GM23338 (cell line): ENCODE results near the gene GHRL. TPM values are rescaled to one million over a fixed set of nuclear protein-coding genes. Genes with fewer than 3 reads are reported as not detected.

Experiments used
- ATAC-seq: fragments of 200-7000 bp; cut with Tn5 transposase; 3 replicates; pipeline ENCODE4 v1.9.1; 2020
- DNase-seq: peaks from one replicate; pipeline ENCODE4 v3.0.0-alpha.2; 2015; ENCODE audit warnings: low spot score
- H2AFZ ChIP-seq: fragments of 200-600 bp; sonication (generic); 2 replicates; pipeline ENCODE4 v1.8.0; 2016; ENCODE audit warnings: antibody characterized with exemption, mild to moderate bottlenecking, moderate library complexity
- H3F3A ChIP-seq: fragments of 200-600 bp; sonication (generic); replicated peaks from 2 replicates; pipeline ENCODE4 v1.8.0; 2017; ENCODE audit warnings: antibody characterized with exemption, mixed run types, low read depth
- H3K27ac ChIP-seq: fragments of 200-600 bp; sonication (generic); 2 replicates; pipeline ENCODE4 v1.6.1; 2016; ENCODE audit warnings: low read depth
- H3K27me3 ChIP-seq: fragments of 200-600 bp; sonication (generic); 2 replicates; pipeline ENCODE4 v1.8.0; 2016; ENCODE audit warnings: mild to moderate bottlenecking, mixed run types, moderate library complexity; ENCODE audit not compliant: insufficient read depth
- H3K36me3 ChIP-seq: fragments of 200-600 bp; sonication (generic); 2 replicates; pipeline ENCODE4 v1.8.0; 2016; ENCODE audit warnings: mild to moderate bottlenecking; ENCODE audit not compliant: insufficient read depth
- H3K4me1 ChIP-seq: fragments of 200-600 bp; sonication (generic); 2 replicates; pipeline ENCODE4 v1.8.0; 2016; ENCODE audit warnings: mild to moderate bottlenecking, moderate library complexity; ENCODE audit not compliant: insufficient read depth
- H3K4me2 ChIP-seq: fragments of 200-600 bp; sonication (generic); 2 replicates; pipeline ENCODE4 v1.7.1; 2017; ENCODE audit warnings: mixed run types
- H3K4me3 ChIP-seq: fragments of 200-600 bp; sonication (generic); 2 replicates; pipeline ENCODE4 v1.6.1; 2016; ENCODE audit warnings: mixed run types
- H3K79me2 ChIP-seq: fragments of 200-600 bp; sonication (generic); replicated peaks from 2 replicates; pipeline ENCODE4 v1.8.0; 2017; ENCODE audit warnings: mild to moderate bottlenecking; ENCODE audit not compliant: insufficient read depth
- H3K9me2 ChIP-seq: fragments of 200-600 bp; sonication (generic); 2 replicates; pipeline ENCODE4 v1.8.0; 2017; ENCODE audit not compliant: insufficient read depth
- H4K20me1 ChIP-seq: fragments of 200-600 bp; sonication (generic); replicated peaks from 2 replicates; pipeline ENCODE4 v1.8.0; 2017; ENCODE audit warnings: mild to moderate bottlenecking; ENCODE audit not compliant: insufficient read depth
- H3K27ac Mint-ChIP-seq: 2 replicates; pipeline ENCODE4 v1.8.0; 2020; ENCODE audit warnings: inconsistent platforms, mild to moderate bottlenecking, moderate library complexity, mixed read lengths
- H3K27me3 Mint-ChIP-seq: 3 replicates; pipeline ENCODE4 v1.8.0; 2022; ENCODE audit warnings: low read depth, mild to moderate bottlenecking, moderate library complexity, mixed read lengths, inconsistent platforms; ENCODE audit not compliant: insufficient read depth, poor library complexity
- H3K36me3 Mint-ChIP-seq: 3 replicates; pipeline ENCODE4 v1.8.0; 2021; ENCODE audit warnings: low read depth, mild to moderate bottlenecking, inconsistent platforms, moderate library complexity, mixed read lengths
- H3K4me1 Mint-ChIP-seq: 3 replicates; pipeline ENCODE4 v1.8.0; 2020; ENCODE audit warnings: mild to moderate bottlenecking, inconsistent platforms, mixed read lengths
- H3K4me3 Mint-ChIP-seq: 3 replicates; pipeline ENCODE4 v1.8.0; 2021; ENCODE audit warnings: moderate library complexity, mild to moderate bottlenecking, inconsistent platforms, mixed read lengths
- H3K9me3 Mint-ChIP-seq: 3 replicates; pipeline ENCODE4 v1.8.0; 2020; ENCODE audit warnings: moderate library complexity, mild to moderate bottlenecking, inconsistent platforms, mixed read lengths
- CREB1 ChIP-seq: fragments of 250-450 bp; sonication (Bioruptor Pico); IDR thresholded peaks from 2 replicates; pipeline ENCODE4 v1.5.0; 2020; ENCODE audit warnings: low read depth, mild to moderate bottlenecking, moderate library complexity
- EZH2 ChIP-seq: fragments of 200-600 bp; sonication (generic); IDR thresholded peaks from one replicate; pipeline ENCODE4 v1.8.0; 2017; ENCODE audit warnings: antibody characterized with exemption, mild to moderate bottlenecking, low read depth; ENCODE audit not compliant: unreplicated experiment
- EZH2phosphoT487 ChIP-seq: fragments of 200-600 bp; sonication (generic); IDR thresholded peaks from one replicate; pipeline ENCODE4 v1.8.1; 2018; ENCODE audit warnings: antibody characterized with exemption; ENCODE audit not compliant: unreplicated experiment
- JUNB ChIP-seq: IDR thresholded peaks from one replicate; pipeline ENCODE4 v1.6.1; 2016; ENCODE audit warnings: antibody characterized with exemption; ENCODE audit not compliant: unreplicated experiment
- REST ChIP-seq: IDR thresholded peaks from one replicate; pipeline ENCODE4 v1.6.1; 2018; ENCODE audit warnings: antibody characterized with exemption; ENCODE audit not compliant: unreplicated experiment
- STAT1 ChIP-seq: IDR thresholded peaks from one replicate; pipeline ENCODE4 v1.6.1; 2016; ENCODE audit warnings: antibody characterized with exemption; ENCODE audit not compliant: unreplicated experiment
- ZNF462 ChIP-seq: fragments of 250-450 bp; sonication (Bioruptor Pico); IDR thresholded peaks from 2 replicates; pipeline ENCODE4 v1.5.0; 2020; ENCODE audit warnings: mild to moderate bottlenecking, moderate library complexity
- polyA plus RNA-seq: library from polyadenylated mRNA; unstranded; fragments of >200 nt; fragmentation: Nextera tagmentation; extraction: Ambion mirVana; gene quantifications from 2 replicates; pipeline ENCODE4 v1.2.1, GENCODE V29; 2016
- total RNA-seq: library from RNA; depleted of rRNA; stranded (reverse); fragments of >200 nt; shearing (Covaris generic); gene quantifications from 2 replicates; pipeline ENCODE4 v1.2.3, GENCODE V29; 2014

Gene GHRL
- total and polyA plus RNA-seq, 2 experiments from 2014 or later: 0.78 TPM; not detected in 1

- H3K9me2 ChIP-seq: no peaks in the 10 kb centered on the region
- no peak overlapping the region for H2AFZ ChIP-seq
- peaks cover 30% of the 10 kb centered on the region for H4K20me1 ChIP-seq
- H3K79me2 ChIP-seq: peaks cover 31% of the 10 kb centered on the region
- DNase-seq (no peak), ATAC-seq (no peak)
- Mint-ChIP-seq H3K9me3 (no peaks in the 10 kb centered on the region), H3K4me1 (peaks cover 5% of the 10 kb centered on the region), H3K27me3 (peaks cover 7% of the 10 kb centered on the region), H3K4me3 (no peak overlapping the region), H3K27ac (no peak overlapping the region), H3K36me3 (peaks cover 73% of the 10 kb centered on the region)
- no peaks in the 10 kb centered on the region for H3K27me3 ChIP-seq
- H3K36me3 ChIP-seq: peaks cover 36% of the 10 kb centered on the region
- H3K4me1 ChIP-seq: no peaks in the 10 kb centered on the region
- H3F3A ChIP-seq: no peaks in the 10 kb centered on the region
- H3K4me3 ChIP-seq: no peak overlapping the region
- no peak for TF ChIP-seq CREB1 (CRISPR knock-in tag)
- TF ChIP-seq STAT1: no peak
- no peak for TF ChIP-seq EZH2
- H3K27ac ChIP-seq: no peak overlapping the region
- H3K4me2 ChIP-seq: no peak overlapping the region
Measured at GRCh38 chr3:10315771-10316344, 23.1 kb upstream of the GHRL start.

- Histone ChIP-seq H4K20me1 (peaks cover 35% of the 10 kb centered on the region), H2AFZ (no peak overlapping the region), H3K36me3 (peaks cover 42% of the 10 kb centered on the region), H3K27ac (no peak overlapping the region), H3F3A (no peaks in the 10 kb centered on the region), H3K4me3 (no peak overlapping the region), H3K9me2 (no peaks in the 10 kb centered on the region), H3K4me1 (no peaks in the 10 kb centered on the region), H3K27me3 (no peaks in the 10 kb centered on the region), H3K4me2 (no peak overlapping the region), H3K79me2 (peaks cover 24% of the 10 kb centered on the region)
- Mint-ChIP-seq H3K4me1 (peaks cover 5% of the 10 kb centered on the region), H3K4me3 (no peak overlapping the region), H3K27me3 (peaks cover 7% of the 10 kb centered on the region), H3K9me3 (no peaks in the 10 kb centered on the region), H3K36me3 (peaks cover 80% of the 10 kb centered on the region), H3K27ac (no peak overlapping the region)
- DNase-seq (no peak), ATAC-seq (no peak)
- TF ChIP-seq CREB1 (CRISPR knock-in tag) (no peak), EZH2phosphoT487 (no peak), JUNB (no peak)
Measured at GRCh38 chr3:10315101-10315500, 22.4 kb upstream of the GHRL start.

- peaks cover 37% of the 10 kb centered on the region for H3K36me3 ChIP-seq
- no peak overlapping the region for H3K4me3 Mint-ChIP-seq
- no peak overlapping the region for H3K27ac Mint-ChIP-seq
- H3K4me1 ChIP-seq: no peaks in the 10 kb centered on the region
- DNase-seq: no peak
- no peaks in the 10 kb centered on the region for H3K27me3 ChIP-seq
- no peaks in the 10 kb centered on the region; the same call in 2 of the 3 replicates for H3K9me3 Mint-ChIP-seq
- peaks cover 24% of the 10 kb centered on the region for H4K20me1 ChIP-seq
- no peak overlapping the region for H3K4me3 ChIP-seq
- no peak overlapping the region for H3K4me2 ChIP-seq
- H3K27me3 Mint-ChIP-seq: peaks cover 5% of the 10 kb centered on the region
- H3K27ac ChIP-seq: no peak overlapping the region
- no peak for ATAC-seq
- peaks cover 83% of the 10 kb centered on the region for H3K36me3 Mint-ChIP-seq
- no peaks in the 10 kb centered on the region for H3F3A ChIP-seq
- H3K79me2 ChIP-seq: peaks cover 4% of the 10 kb centered on the region; the same call in 1 of the 2 replicates
- H3K9me2 ChIP-seq: no peaks in the 10 kb centered on the region
- peaks cover 3% of the 10 kb centered on the region; the same call in 1 of the 3 replicates for H3K4me1 Mint-ChIP-seq
- no peak overlapping the region for H2AFZ ChIP-seq
- TF ChIP-seq ZNF462: no peak
- no peak for TF ChIP-seq REST
Measured at GRCh38 chr3:10312861-10313260, 20.1 kb upstream of the GHRL start.
